ENCODE data around the gene DAZAP1.
"Not testable (repeated sequence)": the region's sequence is repeated elsewhere in the genome, so short reads cannot be mapped to it uniquely, and the experiment has no call there.

The DAZAP1 gene

DNA sequence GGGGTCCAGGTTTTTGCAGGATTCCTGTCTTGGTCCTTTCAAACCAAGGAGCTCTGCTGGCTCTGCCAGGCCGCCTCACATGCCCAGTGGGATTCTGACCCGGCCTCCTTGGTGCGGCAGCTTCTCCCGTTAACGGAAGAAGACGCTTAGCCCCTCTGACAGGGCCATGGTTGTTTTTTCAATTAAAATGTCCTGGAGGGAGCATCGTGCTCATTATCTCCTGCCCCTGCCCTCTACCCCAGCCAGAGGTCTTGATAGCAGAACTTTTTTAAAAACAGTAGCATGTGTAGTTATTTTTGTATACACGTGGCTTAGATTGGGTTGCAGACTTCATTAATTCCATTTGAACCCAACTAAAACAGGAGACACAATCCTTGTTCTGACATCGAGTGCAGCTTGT is 19.4 kb downstream of the DAZAP1 start:
- DNase-seq, result no peak

- no peak for DNase-seq
These were observed 20.0 kb downstream of the DAZAP1 start for GRCh38 chr19:1427221-1427920.

DNA sequence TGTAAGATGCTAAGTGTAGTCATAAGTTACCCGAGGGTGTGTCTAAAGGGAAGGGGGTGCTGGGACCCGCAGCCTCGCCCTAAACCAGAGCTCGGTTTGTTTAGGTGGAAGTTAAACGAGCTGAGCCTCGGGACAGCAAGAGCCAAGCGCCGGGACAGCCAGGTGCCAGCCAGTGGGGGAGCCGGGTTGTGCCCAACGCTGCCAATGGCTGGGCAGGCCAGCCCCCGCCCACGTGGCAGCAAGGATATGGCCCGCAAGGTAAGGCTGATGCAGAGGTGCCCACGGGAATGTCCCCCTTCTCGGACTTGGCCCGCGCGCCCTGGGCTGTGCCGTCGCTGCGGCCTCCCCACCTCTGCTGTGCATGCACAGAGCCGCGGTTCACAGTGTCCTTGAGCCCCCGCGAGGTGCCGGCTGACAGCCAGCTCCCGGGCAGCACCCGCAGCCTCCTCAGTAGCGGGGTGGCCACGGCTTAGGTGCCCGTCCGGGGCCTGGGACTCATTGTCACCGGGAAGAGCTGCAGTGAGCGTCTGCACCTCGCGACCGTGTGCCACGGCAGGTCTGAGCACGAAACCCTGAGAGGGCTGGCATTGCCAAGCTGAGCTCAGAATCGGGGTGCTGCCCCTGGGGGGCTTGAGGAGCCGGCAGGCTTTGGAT is 21.5 kb downstream of the DAZAP1 start:
- no peak for DNase-seq

DNA sequence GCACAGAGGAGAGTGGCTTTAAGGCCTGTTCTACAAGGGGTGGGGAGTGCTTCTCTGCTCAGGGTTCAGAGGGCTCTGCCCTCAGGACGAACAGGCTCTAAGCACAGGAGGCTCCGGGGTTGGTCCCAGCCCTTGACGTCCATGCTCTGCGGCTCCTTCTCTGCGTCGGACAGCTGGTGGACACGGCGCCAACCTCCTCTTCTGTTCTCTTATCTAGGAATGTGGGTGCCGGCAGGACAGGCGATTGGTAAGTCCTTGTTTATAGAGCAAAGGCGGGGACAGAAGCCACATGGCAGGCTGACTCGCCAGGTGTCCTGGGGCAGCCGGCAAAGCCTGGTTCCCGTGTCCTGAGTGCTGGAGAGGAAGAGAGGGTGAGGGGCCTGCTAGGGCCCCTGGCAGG is 22.4 kb downstream of the DAZAP1 start:
- DNase-seq, result no peak

DNA sequence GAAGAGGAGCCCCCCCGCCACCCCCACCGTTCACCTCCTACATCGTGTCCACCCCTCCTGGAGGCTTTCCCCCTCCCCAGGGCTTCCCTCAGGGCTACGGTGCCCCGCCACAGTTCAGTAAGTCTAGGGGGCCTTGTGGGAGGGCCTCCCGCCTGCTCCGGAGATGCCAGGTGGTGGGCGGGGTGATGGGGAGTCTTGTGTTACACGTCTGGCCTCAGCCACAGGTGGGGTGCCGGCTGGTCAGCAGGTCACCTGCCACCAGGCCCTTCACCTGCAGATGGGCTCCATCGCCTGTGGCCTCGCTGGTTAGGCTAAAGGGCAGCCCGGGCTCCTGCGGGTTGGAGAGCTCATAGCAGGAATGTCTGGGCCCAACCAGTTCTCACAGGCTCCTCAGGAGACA is 22.9 kb downstream of the DAZAP1 start:
- no peak for DNase-seq

GRCh38 chr19:1431759-1432506 is 24.5 kb downstream of the DAZAP1 start:
- DNase-seq, result no peak

GRCh38 chr19:1432507-1432887 is 25.1 kb downstream of the DAZAP1 start:
- no peak for DNase-seq

- DNase-seq, result no peak
These were observed 26.0 kb downstream of the DAZAP1 start for GRCh38 chr19:1433119-1434039.

GRCh38 chr19:1434040-1434366 is 26.6 kb downstream of the DAZAP1 start:
- DNase-seq, result no peak

DNA sequence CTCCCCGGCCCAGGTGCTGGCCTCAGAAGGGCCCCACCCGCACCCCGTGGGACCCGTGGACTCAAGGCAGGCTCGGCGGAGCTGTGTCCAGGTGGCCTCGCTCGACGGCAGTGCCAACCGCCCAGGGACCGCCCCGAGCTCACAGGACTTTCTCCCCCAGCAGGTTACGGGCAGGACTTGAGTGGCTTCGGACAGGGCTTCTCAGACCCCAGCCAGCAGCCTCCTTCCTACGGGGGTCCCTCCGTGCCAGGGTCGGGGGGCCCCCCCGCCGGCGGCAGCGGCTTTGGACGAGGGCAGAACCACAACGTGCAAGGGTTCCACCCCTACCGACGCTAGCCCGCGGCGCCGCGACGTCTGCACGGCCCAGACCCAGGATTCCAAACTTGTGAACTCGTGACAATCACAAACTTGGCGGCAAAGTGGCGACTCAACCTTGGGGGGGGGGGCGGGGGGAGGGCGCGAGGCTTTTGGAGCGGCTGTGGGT is 27.2 kb downstream of the DAZAP1 start:
- DNase-seq, result no peak

DNA sequence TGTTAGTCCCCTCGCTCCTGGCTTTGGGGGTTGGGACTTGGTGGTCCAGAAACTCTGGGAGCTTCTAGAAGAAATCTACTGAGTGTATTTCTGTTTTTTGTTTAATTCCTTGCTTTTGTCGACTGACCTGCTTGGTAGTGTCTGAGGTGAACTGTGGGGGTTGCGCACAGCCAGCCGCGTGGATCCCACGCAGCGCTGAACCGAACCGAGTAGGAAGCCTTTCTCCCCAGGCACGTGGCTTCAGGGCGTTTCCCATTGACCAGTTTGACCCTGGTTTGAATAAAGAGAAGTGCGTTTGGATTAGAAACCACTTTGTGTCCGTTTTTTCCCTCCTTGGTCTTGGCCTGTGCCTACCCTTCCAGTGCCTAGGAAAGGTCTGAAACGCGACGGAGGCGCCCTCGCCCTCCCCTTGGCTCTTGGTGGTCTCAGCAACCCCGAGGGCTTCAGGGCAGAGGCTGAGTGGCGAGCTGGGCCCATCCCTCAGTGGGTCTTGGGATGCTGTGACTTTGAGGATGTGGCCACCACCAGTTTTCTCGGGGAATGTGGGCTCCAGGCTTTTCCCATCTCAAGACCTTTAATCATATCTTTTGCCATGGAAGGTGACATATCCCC is 28.1 kb downstream of the DAZAP1 start:
- DNase-seq, result no peak

GRCh38 chr19:1437609-1438008 is 30.2 kb downstream of the DAZAP1 start:
- DNase-seq, result no peak

DNA sequence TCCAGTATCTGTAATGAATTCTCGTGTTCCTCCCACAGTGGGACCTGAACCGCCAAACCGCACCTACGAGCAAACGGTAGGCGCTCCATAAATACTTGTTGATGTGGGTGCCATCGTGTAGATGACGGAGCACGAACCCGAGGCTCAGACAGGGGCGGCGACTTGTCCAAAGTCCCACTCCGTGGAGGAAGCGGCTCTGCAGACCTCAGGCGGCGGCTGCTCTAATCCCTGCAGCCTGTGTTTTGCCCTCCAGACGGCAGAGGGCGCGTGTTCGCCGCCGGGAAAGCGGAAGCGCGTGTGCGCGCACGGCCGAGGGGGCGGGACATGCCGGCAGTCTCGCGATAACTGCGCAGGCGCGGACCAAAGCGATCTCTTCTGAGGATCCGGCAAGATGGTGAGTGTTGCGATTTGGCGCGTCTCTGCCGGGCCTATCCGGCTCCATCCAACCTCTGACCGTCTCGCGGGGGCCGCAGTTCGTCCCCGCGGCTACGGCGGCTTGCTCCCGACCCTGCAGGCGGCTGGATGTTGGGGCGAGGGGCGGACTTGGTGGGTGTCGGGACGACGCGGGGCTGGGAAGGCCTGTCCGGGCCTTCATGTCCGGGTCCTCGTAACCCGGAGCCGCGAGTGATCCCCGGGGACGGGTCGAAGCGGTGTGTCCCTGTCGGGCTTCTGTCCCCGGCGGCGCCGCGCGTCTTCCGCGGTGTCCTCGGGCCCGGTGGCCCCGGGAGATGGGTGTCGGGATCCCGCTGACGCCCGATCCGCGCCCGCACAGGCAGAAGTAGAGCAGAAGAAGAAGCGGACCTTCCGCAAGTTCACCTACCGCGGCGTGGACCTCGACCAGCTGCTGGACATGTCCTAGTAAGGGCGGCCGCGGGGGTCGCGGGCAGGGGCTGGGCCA is 30.9 kb downstream of the DAZAP1 start, which contains the start of gene RPS15:
RPS15 (plus strand) TSS at position 362 of the 898 bp plus-strand sequence; CDS start at position 392, 30 bp downstream.
- peak; percentile 90 for DNase-seq

DNA sequence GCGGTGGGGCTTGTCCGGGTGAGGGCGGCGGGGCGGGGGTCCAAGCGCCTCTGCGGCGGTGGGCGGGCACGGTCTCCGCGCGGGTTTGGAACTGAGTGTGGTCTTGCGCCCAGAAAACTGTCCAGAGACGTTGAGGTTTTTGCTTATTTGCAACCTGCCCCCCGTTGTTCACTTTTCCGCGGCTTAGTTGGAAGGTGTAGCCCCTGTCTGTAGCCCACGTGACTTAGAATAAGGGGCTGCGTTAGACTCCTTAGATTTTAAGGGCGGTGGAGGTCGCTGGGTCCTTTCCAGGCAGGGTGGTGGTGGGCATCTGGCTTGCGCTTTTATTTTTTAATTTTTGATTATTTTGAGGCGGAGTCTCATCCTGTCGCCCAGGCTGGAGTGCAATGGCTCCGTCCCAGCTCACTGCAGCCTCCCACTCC is 31.6 kb downstream of the DAZAP1 start:
- no peak for DNase-seq

DNA sequence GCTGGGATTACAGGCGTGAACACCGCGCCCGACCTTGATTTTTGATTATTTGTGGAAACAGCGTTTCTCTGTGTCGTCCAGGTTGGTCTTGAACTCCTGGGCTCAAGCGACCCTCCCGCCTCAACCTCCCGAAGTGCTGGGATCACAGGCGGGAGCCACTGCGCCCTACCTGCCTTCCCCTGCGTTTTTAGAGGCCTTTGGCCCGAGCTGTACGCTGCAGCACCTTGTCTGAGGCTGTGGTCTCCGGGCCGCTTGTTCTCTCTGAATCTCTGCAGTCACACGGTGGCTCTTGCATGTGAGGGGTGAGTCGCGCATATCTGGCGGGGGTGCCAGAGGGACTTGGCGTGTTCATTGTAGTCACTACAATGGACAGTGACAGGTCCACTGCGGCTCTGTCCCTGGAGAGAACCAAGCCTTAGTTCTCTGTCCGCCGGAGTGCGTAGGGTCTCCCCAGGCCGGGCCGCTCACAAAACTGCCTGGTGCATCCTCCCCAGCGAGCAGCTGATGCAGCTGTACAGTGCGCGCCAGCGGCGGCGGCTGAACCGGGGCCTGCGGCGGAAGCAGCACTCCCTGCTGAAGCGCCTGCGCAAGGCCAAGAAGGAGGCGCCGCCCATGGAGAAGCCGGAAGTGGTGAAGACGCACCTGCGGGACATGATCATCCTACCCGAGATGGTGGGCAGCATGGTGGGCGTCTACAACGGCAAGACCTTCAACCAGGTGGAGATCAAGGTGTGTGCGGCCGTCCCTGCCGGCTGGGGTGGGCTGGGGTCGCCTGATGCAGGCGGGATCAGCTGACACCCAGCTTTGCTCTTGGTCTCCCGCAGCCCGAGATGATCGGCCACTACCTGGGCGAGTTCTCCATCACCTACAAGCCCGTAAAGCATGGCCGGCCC is 32.4 kb downstream of the DAZAP1 start:
- not testable (repeated sequence) for DNase-seq

GRCh38 chr19:1440418-1440801 is 33.0 kb downstream of the DAZAP1 start:
- no peak for DNase-seq

- DNase-seq, result no peak
These were observed 33.6 kb downstream of the DAZAP1 start for GRCh38 chr19:1441022-1441426.

- DNase-seq, result no peak
These were observed 34.5 kb downstream of the DAZAP1 start for GRCh38 chr19:1441677-1442438.

DNA sequence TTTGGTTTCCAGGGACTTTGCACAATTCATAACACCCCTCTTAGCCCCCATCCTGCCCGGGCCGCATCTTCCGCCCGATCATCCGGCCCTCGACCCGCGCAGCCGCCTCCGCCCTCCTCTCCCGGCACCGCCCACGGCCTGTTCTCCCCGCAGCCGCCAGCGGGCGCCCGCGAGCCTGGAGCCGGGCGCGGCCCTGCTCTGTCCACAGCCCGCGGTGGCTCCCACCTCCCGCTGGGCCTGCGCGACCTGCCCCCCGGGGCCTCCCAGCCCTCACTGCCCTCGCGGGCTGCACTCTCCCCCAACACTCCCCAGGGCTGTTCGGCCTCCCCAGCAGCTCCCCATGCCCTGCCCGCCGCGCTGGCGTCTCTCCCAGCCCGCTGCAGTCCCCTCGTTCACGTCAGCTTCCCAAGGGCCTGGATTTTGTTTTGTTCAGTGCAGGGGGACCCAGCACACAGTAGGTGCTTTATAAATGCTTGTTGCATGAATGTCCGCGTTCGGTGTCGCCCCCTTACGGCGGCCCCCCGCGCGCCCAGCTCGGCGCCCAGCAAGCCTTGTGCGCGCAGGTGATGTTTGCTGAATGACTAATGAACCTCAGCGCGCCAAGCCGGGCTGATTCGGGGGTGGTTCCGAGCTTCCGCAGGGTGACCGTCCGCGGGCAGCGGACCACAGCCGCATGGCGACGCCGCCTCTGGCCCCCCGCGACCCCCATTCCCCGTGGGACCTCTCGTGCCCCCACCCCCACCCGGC is 38.0 kb downstream of the DAZAP1 start:
- DNase-seq, result peak; percentile 46
